ENCODE data around the gene USP17L5. TPM values are rescaled to one million over a fixed set of nuclear protein-coding genes. Genes with fewer than 3 reads are reported as not detected.
"Not testable (repeated sequence)": the region's sequence is repeated elsewhere in the genome, so short reads cannot be mapped to it uniquely, and the experiment has no call there.

USP17L5 gene, protein sequence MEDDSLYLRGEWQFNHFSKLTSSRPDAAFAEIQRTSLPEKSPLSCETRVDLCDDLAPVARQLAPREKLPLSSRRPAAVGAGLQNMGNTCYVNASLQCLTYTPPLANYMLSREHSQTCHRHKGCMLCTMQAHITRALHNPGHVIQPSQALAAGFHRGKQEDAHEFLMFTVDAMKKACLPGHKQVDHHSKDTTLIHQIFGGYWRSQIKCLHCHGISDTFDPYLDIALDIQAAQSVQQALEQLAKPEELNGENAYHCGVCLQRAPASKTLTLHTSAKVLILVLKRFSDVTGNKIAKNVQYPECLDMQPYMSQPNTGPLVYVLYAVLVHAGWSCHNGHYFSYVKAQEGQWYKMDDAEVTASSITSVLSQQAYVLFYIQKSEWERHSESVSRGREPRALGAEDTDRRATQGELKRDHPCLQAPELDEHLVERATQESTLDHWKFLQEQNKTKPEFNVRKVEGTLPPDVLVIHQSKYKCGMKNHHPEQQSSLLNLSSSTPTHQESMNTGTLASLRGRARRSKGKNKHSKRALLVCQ
- total RNA-seq (not detected), polyA plus RNA-seq (not detected)
- long read RNA-seq, donor 1 = 0 reads
- long read RNA-seq, donor 2 = 0 reads
- long read RNA-seq, donor 3 = 0 reads
- long read RNA-seq, donor 4 = 0 reads
- long read RNA-seq, donor 5 = 0 reads
- long read RNA-seq, donor 6 = 0 reads
- long read RNA-seq, donor 7 = 0 reads
- long read RNA-seq, donor 8 = 0 reads
- long read RNA-seq, donor 9 = 0 reads
- long read RNA-seq, donor 10 = 0 reads

DNA sequence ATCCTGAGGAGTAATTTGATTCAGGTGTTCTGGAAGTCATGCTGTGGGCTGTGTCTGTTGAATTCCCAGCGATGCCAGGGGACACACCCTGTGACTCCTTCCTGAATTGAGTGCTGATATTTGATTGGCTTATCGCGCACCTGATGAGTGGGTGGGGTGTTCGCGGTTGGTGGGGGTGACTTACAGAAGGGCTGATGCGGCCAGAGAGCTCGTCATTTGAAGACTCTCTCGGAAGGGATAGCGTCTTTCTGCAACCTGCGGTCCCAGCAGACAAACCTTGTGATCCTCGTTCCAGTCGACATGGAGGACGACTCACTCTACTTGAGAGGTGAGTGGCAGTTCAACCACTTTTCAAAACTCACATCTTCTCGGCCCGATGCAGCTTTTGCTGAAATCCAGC lies at the start of gene USP17L5:
Gene USP17L5, plus strand, starts transcription at position 301 of the 400 bp plus-strand sequence. Its CDS starts 0 bp downstream, at position 301.
- H3K4me1 ChIP-seq; H3K27me3 ChIP-seq; H3K36me3 ChIP-seq; DNase-seq; H3K9me3 ChIP-seq; H3K27ac ChIP-seq; intact Hi-C loops (cut with DNase I; ENCODE audit: low total_unique reads); H3K4me3 ChIP-seq: not testable (repeated sequence)
- no CpG with 5 or more reads among the region's 15 CpGs for WGBS, 5 donors

DNA sequence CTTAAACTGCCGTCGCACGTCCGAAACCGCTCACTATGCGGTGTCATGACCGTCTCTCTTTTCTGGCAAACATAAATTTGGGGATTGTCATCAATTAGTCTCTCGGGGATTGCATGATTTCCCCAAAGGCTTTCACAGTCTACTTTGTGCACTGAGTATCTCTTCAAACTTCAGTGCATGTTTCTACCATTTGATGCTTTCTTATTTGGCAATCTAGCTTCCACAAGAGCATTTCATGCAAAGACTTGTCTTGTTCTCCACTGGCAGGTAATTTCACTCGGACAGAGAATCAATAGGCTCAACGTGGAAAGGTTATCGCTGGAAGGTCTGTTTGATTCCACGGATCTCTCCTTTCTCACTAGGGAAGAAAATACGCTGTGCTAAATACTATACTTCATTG lies 15.0 kb upstream of the USP17L5 start:
- DNase-seq; H3K9me3 ChIP-seq; H3K27me3 ChIP-seq; H3K36me3 ChIP-seq; H3K4me1 ChIP-seq; H3K27ac ChIP-seq; intact Hi-C loops (cut with DNase I; ENCODE audit: low total_unique reads); H3K4me3 ChIP-seq: not testable (repeated sequence)
- 84 to 97% (median 87%) methylated on average over 1 to 5 of the region's 13 CpGs for WGBS, 5 donors

DNA sequence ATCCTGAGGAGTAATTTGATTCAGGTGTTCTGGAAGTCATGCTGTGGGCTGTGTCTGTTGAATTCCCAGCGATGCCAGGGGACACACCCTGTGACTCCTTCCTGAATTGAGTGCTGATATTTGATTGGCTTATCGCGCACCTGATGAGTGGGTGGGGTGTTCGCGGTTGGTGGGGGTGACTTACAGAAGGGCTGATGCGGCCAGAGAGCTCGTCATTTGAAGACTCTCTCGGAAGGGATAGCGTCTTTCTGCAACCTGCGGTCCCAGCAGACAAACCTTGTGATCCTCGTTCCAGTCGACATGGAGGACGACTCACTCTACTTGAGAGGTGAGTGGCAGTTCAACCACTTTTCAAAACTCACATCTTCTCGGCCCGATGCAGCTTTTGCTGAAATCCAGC lies 14.3 kb upstream of the USP17L5 start, which contains the start of gene USP17L24:
Gene USP17L24, plus strand, starts transcription at position 301 of the 400 bp plus-strand sequence. Its CDS starts 0 bp downstream, at position 301.
- H3K27me3 ChIP-seq; H3K4me3 ChIP-seq; intact Hi-C loops (cut with DNase I; ENCODE audit: low total_unique reads); H3K9me3 ChIP-seq; H3K4me1 ChIP-seq; H3K36me3 ChIP-seq; H3K27ac ChIP-seq; DNase-seq: not testable (repeated sequence)
- WGBS, 5 donors = no CpG with 5 or more reads among the region's 15 CpGs

DNA sequence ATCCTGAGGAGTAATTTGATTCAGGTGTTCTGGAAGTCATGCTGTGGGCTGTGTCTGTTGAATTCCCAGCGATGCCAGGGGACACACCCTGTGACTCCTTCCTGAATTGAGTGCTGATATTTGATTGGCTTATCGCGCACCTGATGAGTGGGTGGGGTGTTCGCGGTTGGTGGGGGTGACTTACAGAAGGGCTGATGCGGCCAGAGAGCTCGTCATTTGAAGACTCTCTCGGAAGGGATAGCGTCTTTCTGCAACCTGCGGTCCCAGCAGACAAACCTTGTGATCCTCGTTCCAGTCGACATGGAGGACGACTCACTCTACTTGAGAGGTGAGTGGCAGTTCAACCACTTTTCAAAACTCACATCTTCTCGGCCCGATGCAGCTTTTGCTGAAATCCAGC lies 9.6 kb upstream of the USP17L5 start, which contains the start of gene USP17L25:
Gene USP17L25, plus strand, starts transcription at position 301 of the 400 bp plus-strand sequence. Its CDS starts 0 bp downstream, at position 301.
- no CpG with 5 or more reads among the region's 15 CpGs for WGBS, 5 donors
- H3K27ac ChIP-seq; H3K27me3 ChIP-seq; H3K9me3 ChIP-seq; intact Hi-C loops (cut with DNase I; ENCODE audit: low total_unique reads); H3K36me3 ChIP-seq; H3K4me1 ChIP-seq; H3K4me3 ChIP-seq; DNase-seq: not testable (repeated sequence)

DNA sequence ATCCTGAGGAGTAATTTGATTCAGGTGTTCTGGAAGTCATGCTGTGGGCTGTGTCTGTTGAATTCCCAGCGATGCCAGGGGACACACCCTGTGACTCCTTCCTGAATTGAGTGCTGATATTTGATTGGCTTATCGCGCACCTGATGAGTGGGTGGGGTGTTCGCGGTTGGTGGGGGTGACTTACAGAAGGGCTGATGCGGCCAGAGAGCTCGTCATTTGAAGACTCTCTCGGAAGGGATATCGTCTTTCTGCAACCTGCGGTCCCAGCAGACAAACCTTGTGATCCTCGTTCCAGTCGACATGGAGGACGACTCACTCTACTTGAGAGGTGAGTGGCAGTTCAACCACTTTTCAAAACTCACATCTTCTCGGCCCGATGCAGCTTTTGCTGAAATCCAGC lies 4.8 kb upstream of the USP17L5 start, which contains the start of gene USP17L26:
Gene USP17L26, plus strand, starts transcription at position 301 of the 400 bp plus-strand sequence. Its CDS starts 0 bp downstream, at position 301.
- intact Hi-C loops (cut with DNase I; ENCODE audit: low total_unique reads); H3K4me3 ChIP-seq; H3K9me3 ChIP-seq; H3K27ac ChIP-seq; H3K27me3 ChIP-seq; H3K36me3 ChIP-seq; DNase-seq; H3K4me1 ChIP-seq: not testable (repeated sequence)
- 89% methylated on average over 8 of the region's 15 CpGs; no CpG with 5 or more reads in 4 of the 5 donors for WGBS, 5 donors

DNA sequence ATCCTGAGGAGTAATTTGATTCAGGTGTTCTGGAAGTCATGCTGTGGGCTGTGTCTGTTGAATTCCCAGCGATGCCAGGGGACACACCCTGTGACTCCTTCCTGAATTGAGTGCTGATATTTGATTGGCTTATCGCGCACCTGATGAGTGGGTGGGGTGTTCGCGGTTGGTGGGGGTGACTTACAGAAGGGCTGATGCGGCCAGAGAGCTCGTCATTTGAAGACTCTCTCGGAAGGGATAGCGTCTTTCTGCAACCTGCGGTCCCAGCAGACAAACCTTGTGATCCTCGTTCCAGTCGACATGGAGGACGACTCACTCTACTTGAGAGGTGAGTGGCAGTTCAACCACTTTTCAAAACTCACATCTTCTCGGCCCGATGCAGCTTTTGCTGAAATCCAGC lies 4.6 kb downstream of the USP17L5 start, which contains the start of gene USP17L27:
Gene USP17L27, plus strand, starts transcription at position 301 of the 400 bp plus-strand sequence. Its CDS starts 0 bp downstream, at position 301.
- DNase-seq; intact Hi-C loops (cut with DNase I; ENCODE audit: low total_unique reads); H3K27me3 ChIP-seq; H3K9me3 ChIP-seq; H3K36me3 ChIP-seq; H3K4me3 ChIP-seq; H3K27ac ChIP-seq; H3K4me1 ChIP-seq: not testable (repeated sequence)
- no CpG with 5 or more reads among the region's 15 CpGs for WGBS, 5 donors

DNA sequence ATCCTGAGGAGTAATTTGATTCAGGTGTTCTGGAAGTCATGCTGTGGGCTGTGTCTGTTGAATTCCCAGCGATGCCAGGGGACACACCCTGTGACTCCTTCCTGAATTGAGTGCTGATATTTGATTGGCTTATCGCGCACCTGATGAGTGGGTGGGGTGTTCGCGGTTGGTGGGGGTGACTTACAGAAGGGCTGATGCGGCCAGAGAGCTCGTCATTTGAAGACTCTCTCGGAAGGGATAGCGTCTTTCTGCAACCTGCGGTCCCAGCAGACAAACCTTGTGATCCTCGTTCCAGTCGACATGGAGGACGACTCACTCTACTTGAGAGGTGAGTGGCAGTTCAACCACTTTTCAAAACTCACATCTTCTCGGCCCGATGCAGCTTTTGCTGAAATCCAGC lies 9.4 kb downstream of the USP17L5 start, which contains the start of gene USP17L28:
Gene USP17L28, plus strand, starts transcription at position 301 of the 400 bp plus-strand sequence. Its CDS starts 0 bp downstream, at position 301.
- H3K9me3 ChIP-seq; intact Hi-C loops (cut with DNase I; ENCODE audit: low total_unique reads); H3K4me3 ChIP-seq; H3K27ac ChIP-seq; H3K27me3 ChIP-seq; DNase-seq; H3K4me1 ChIP-seq; H3K36me3 ChIP-seq: not testable (repeated sequence)
- no CpG with 5 or more reads among the region's 15 CpGs for WGBS, 5 donors

DNA sequence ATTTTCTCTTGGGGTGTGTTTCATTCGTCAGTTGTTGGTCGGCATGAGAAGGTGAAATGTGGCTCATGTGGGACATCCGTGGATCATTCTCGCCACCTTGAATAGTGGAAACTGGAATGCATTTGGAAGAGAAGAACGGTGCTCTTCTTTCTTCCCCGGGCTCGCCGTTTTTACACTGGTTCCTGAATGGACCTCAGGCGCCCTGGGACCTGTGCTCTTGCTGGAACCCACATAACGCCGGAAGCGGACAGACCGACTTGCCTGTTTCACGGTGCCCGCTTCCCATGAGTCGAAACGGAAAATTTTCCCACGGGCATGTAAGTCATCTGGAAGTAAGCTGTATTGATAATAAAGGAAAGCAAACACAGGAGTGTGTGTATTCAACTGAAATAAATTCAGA lies 11.7 kb downstream of the USP17L5 start:
- DNase-seq; intact Hi-C loops (cut with DNase I; ENCODE audit: low total_unique reads); H3K36me3 ChIP-seq; H3K9me3 ChIP-seq; H3K4me3 ChIP-seq; H3K27me3 ChIP-seq; H3K27ac ChIP-seq; H3K4me1 ChIP-seq: not testable (repeated sequence)
- 93 to 96% methylated on average over 13 of the region's 18 CpGs; no CpG with 5 or more reads in 3 of the 5 donors for WGBS, 5 donors

DNA sequence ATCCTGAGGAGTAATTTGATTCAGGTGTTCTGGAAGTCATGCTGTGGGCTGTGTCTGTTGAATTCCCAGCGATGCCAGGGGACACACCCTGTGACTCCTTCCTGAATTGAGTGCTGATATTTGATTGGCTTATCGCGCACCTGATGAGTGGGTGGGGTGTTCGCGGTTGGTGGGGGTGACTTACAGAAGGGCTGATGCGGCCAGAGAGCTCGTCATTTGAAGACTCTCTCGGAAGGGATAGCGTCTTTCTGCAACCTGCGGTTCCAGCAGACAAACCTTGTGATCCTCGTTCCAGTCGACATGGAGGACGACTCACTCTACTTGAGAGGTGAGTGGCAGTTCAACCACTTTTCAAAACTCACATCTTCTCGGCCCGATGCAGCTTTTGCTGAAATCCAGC lies 14.1 kb downstream of the USP17L5 start, which contains the start of gene USP17L29:
Gene USP17L29, plus strand, starts transcription at position 301 of the 400 bp plus-strand sequence. Its CDS starts 0 bp downstream, at position 301.
- WGBS, 5 donors = no CpG with 5 or more reads among the region's 15 CpGs
- intact Hi-C loops (cut with DNase I; ENCODE audit: low total_unique reads); H3K4me3 ChIP-seq; H3K9me3 ChIP-seq; H3K36me3 ChIP-seq; DNase-seq; H3K27ac ChIP-seq; H3K27me3 ChIP-seq; H3K4me1 ChIP-seq: not testable (repeated sequence)

DNA sequence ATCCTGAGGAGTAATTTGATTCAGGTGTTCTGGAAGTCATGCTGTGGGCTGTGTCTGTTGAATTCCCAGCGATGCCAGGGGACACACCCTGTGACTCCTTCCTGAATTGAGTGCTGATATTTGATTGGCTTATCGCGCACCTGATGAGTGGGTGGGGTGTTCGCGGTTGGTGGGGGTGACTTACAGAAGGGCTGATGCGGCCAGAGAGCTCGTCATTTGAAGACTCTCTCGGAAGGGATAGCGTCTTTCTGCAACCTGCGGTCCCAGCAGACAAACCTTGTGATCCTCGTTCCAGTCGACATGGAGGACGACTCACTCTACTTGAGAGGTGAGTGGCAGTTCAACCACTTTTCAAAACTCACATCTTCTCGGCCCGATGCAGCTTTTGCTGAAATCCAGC lies 23.6 kb downstream of the USP17L5 start, which contains the start of gene USP17L30:
Gene USP17L30, plus strand, starts transcription at position 301 of the 400 bp plus-strand sequence. Its CDS starts 0 bp downstream, at position 301.
- H3K27ac ChIP-seq; H3K36me3 ChIP-seq; H3K27me3 ChIP-seq; H3K4me1 ChIP-seq; DNase-seq; H3K9me3 ChIP-seq; intact Hi-C loops (cut with DNase I; ENCODE audit: low total_unique reads); H3K4me3 ChIP-seq: not testable (repeated sequence)
- no CpG with 5 or more reads among the region's 15 CpGs for WGBS, 5 donors

DNA sequence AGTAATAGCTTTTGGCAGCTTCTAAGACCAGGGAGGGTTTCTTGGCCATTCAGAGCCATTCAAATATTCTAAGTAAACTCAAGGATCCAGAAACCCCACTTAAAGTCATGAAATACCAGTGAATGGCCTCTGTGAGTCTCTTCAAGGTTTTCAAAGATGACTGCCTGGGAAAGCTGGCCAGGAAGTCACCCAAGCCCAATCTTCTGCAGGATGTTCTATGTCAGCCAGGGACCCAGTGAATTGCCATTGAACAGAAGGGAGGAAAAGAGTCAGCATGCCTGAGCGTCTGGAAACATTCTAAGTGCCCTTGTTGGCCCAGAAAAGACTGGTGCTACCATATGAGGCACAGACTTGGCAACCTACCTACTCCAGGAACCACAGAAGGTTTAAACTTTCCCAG lies 40.7 kb downstream of the USP17L5 start:
- H3K4me1 ChIP-seq; H3K4me3 ChIP-seq; H3K9me3 ChIP-seq; H3K27me3 ChIP-seq; H3K27ac ChIP-seq; H3K36me3 ChIP-seq; DNase-seq; intact Hi-C loops (cut with DNase I; ENCODE audit: low total_unique reads): not testable (repeated sequence)
- 40 to 66% (median 55%) methylated on average over 1 of the region's 1 CpG for WGBS, 5 donors
